Fibroblast of skin of right quadriceps (primary cell): ENCODE results near the gene ALX4.

Experiments used
- DNase-seq: peaks from one replicate; pipeline ENCODE4 v3.0.0-alpha.2; 2013

The ALX4 gene

DNA sequence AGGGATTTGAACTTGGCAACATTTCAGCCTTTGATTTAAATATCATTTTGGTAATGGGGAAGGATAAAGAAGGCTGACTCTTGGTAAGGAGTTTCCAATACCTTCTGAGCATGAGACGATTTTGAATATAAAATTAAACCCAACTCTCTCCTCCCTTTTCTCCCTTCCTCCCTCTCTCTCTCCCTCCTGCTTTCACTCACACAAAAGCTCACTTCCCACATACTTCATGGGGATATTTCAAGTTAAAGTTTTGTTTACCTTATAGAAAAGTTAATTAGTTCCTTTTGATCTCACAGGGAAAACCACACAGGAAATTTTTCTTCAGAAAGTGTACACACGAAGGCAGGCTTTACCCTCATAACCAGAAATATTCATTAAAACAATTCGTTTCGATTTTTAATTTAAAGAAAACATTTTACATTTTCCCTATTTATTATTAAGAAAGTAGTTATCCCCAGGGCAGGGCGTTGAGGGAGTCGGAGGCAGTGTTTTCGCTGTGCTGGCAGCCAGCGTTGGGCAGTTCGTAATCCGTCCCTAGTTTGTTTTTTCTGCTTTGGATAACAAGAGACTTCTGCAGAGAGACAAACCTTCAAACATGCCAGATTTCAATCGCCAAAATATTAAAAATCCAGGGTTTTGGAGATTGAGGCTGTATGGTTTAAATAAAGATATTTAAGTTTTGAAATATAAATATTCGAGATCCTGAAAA lies 25.3 kb upstream of the ALX4 start:
- DNase-seq, result no peak

DNA sequence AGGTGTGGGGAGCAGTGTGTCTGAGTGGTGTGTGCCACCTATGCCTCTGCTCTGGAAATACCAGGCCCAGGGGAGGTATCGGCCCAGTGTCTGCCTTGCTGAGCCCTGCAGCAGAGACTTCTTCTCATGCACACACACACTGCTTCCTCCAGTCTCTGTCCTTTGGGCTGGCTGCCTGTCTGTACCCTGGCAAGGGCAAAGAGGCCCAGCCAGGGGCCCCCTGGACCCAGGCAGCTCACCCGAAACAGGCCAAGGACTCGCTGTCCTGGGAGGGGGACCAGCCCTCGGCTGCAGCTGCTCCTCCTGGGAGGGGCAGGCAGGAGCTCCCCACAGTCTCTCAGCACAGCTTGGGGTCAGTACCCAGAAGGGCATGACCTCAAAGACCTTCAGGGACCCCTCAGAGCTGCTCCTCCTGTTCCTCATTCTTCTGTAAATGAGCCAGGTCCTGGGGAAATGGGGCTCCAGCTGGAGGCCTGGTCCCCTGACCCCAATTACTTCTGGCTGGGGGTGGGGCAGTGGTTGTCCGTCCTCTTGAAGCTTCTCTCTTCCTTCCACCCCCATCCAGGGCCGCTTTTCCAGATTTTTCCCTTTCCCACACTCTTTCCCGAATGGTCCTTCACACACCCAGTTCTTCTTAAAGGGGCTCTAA lies 24.5 kb upstream of the ALX4 start:
- DNase-seq, result no peak

DNA sequence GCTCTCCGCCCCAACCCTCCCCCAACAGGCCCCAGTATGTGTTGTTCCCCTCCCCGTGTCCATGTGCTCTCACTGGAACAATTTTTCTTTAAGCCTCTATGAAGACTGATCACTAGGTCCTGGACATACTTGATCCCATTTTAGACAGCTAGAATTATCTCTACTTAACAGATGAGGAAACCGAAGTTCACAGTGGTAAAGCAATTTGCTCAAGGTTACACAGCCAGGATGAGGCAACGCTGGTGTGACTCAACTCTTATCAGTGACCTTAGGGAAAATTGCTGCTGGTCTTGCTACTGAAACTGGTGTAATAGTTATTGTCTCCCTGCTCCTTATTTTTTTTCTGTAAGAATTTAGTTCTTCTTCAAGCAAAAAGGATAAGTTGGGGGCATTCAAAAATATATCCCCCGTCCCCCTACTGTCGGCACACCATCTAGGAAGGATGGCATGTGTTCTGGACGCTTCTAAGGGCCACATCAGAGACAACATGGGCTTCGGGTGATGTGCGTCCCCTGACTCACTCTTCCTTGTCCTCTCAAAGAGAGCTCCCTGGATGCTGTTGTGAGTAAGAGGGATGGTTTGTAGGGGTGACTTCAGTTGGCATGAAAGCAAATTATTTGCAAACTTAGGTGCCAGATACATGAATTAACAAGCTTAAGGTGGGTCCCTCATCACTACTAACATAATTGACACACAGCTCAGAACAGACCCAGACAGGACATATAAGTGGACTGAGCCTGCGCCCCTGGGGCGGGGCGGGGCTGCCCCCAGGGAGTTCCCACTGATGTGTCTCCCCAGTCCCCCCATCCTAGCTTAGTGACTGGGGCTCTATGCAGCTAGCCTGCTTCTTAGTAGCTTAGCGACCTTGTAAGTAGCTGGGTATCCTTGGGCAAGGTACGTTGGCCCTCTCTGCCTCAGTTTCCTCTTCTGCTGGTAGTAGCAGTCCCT lies 23.6 kb upstream of the ALX4 start:
- no peak for DNase-seq

GRCh38 chr11:44332665-44333064 lies 22.7 kb upstream of the ALX4 start:
- DNase-seq, result no peak

GRCh38 chr11:44329472-44330230 lies 19.7 kb upstream of the ALX4 start:
- DNase-seq, result no peak

- DNase-seq, result no peak
Measured at GRCh38 chr11:44328138-44328660, 18.3 kb upstream of the ALX4 start.

DNA sequence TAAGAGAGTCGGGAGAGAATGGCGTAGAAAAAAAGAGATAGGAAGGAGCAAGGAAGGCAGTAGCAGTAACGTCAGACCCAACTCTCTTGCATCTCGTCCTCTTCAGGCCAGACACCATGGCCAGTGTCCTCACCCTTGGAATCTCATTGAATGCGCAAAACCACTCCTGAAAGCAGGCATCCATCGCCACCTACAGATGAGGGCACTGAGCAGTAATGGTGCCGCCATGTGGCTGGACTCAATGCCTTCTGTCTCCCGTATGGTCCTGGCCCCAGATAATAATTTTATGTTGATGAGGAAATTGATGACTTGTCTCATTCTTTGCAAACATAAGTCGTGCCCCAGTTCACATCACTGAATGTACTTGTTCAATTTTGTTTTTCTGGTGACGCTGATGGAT lies 17.8 kb upstream of the ALX4 start:
- DNase-seq, result no peak

GRCh38 chr11:44326615-44327475 lies 16.9 kb upstream of the ALX4 start:
- no peak for DNase-seq

DNA sequence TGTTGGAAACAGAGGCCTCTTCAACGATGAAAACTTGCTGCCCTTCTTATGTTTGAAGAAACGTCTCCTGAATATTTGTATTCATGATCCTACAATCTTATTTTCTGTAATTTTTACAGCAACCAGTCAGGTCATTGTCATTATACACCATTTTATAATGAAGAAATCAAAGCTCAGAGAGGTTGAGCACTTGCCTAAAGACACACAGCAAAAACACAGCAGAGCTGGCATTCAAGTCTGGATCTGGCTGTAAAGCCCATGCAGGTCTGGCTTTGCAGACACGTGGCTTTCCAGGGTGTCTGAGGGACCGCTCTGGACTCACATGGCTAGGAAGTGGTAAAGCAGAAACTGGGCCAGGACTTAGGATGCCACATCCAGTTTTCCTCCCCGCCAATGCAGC lies 15.8 kb upstream of the ALX4 start:
- no peak for DNase-seq

DNA sequence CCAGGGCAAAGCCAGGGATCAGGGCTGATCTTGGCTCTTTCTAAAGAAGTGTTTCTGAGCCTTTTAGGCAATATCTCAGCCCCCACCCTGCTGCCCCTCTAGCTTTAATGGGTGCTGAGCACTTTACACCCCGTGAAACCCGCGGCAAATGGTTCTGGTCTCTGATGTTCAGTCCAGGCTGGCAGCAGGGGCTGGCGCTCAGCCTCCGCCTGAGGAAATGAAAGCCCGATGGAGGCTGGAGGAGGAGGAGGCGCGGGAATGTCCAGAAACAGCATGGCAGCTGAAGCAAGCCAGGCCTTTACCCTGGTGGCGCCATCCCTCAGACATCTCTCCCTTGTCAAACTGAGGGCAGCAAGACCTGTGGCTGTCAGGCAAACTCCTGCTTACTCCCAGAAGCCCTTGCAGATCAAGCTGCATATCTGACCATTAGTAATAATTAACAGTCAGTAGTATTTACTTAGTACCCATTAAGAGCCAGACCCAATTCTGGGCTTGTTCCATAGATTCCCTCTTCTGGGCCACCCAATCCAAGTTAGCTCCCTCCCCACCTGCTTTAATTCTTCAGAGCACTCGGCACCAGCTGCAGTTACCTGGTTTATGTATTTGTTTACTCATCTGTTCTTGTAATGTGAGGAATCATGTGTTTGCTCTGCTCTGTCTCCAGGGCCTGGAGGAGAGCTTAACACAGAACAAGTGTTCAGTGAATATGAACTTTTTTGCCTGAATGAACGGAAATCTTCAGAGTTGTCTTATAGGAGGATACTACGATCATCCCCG lies 15.0 kb upstream of the ALX4 start:
- DNase-seq, result no peak

DNA sequence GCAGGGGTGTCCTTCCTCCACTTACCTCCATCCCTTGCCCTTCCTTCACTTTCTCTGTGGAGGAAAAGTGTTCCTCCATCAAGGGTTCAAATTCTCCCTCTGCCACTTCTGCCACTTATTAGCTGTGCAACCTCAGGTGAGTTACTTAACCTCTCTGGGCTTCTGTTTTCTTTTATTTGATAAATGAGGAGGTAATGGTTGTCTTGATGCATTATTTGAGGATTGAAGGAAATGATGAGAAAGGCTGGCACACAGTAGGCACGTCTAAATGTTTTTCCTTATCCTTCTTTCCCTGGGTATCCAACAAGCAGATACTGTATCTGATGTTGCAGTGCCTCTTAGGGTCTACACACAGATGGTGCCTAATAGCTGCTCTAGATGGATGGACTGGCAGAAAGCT lies 14.3 kb upstream of the ALX4 start:
- DNase-seq, result no peak

- DNase-seq, result no peak
Measured at GRCh38 chr11:44322243-44322642, 12.3 kb upstream of the ALX4 start.

DNA sequence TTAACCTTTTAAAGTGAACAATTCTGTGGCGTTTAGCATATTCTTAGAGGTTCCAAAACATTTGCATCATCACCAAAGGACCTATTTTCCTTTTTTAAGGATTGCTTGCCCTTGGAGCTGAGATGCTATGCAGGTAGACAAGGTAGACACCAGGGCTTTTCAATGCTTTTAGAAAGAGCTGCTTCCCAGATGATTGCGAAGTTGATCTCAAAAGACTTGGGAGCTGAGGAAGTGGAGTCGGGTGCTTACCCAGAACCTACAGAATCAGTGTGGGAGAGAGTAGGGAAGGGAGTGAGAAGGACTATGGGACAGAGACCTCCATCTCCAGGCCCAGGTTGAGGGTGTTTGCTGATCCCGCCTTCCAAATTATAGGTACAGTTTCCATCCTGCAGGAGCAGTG lies 11.1 kb upstream of the ALX4 start:
- DNase-seq, result no peak

DNA sequence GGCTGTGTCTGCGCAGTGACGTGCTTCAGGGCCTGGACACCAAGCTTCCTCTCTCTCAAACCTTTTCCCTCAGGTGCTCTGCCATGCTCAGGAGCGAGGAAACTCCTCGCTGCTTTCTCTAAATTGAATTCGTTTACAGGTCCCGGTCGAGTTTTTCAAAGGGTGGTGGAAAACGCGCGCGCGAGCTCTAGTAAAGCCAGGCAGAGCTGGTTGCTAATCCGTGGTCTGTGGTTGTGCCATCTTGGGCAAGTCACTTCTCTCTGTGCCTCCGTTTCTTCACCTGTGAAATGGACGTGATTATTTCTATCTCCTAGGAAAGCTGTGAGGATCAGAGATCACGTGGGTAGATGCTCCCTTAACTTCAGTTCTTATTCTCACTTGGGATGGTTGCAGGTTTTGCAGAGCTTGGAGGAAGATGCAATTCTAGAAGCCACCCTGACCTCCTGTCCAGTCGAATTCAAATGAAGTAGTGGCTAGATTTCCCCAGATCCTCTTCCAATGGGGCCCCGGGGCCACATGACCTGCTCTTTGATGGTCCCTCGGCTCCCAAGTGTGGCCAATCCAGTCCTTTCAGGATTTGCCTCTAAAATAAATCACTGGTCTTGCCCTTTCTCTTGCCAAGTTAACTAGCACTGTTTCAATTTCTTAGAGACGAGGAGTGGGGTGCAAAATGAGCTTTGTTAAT lies 10.5 kb upstream of the ALX4 start:
- DNase-seq, result no peak

- DNase-seq, result no peak
Measured at GRCh38 chr11:44319552-44320288, 9.8 kb upstream of the ALX4 start.

DNA sequence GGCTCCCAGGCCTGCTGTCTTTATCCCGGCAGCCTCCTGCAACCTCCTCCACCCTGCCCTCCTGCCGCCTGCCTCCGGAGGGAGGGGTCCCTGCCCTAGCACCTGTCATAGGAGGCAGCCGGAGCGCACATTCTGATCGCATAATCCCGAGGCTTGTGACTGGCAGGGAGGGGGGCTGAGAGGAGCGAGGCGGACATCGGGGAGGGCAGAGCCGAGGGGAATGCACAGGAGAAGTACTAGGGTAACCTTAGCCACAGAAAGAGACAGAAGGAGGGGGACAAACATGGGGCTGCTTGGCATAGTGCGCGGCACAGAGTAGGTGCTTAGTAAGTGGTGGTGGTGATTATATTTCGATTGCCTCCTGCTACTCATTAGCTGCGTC lies 9.2 kb upstream of the ALX4 start:
- DNase-seq, result no peak

DNA sequence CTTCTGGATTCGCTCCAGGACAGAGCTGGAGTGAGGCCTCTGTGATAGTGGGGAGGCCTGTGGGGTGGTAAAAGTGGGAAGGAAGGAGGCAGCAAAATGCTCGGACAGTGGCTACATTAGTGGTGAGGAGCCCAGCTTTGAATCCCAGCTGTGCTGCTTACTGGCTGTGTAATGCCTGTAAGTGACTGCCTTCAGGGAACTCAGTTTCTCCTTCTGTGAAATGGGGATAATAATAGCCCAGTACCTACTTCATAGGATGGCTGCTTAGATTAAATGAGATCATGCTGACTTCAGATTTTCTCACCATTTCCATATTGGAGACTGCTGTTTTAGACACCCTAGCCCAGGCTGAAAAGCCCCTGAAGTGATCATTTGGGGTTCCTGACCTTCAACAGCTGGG lies 8.4 kb upstream of the ALX4 start:
- no peak for DNase-seq

- no peak for DNase-seq
Measured at GRCh38 chr11:44316659-44317240, 6.8 kb upstream of the ALX4 start.
